HG03342 (cell line): ENCODE results near the gene SLC39A11.
"Not testable (repeated sequence)": the region's sequence is repeated elsewhere in the genome, so short reads cannot be mapped to it uniquely, and the experiment has no call there.

Experiments used
- ATAC-seq: cut with Tn5 transposase; IDR thresholded peaks from one replicate; pipeline ENCODE4 v1.9.1; 2021; ENCODE audit warnings: mild to moderate bottlenecking, moderate library complexity; ENCODE audit not compliant: unreplicated experiment

SLC39A11 gene

GRCh38 chr17:72953621-72954020, 138.9 kb downstream of the SLC39A11 start:
- ATAC-seq = no peak

GRCh38 chr17:72952641-72953315, 139.7 kb downstream of the SLC39A11 start:
- ATAC-seq = no peak

GRCh38 chr17:72952220-72952619, 140.3 kb downstream of the SLC39A11 start:
- no peak for ATAC-seq

GRCh38 chr17:72950242-72950931, 142.1 kb downstream of the SLC39A11 start:
- no peak for ATAC-seq

GRCh38 chr17:72948115-72948514, 144.4 kb downstream of the SLC39A11 start:
- no peak for ATAC-seq

- ATAC-seq = no peak
Measured at GRCh38 chr17:72947475-72947874, 145.0 kb downstream of the SLC39A11 start.

GRCh38 chr17:72946696-72947095, 145.8 kb downstream of the SLC39A11 start:
- no peak for ATAC-seq

- no peak for ATAC-seq
Measured at GRCh38 chr17:72946156-72946555, 146.3 kb downstream of the SLC39A11 start.

- ATAC-seq = no peak
Measured at GRCh38 chr17:72945473-72945872, 147.0 kb downstream of the SLC39A11 start.

GRCh38 chr17:72943826-72944689, 148.4 kb downstream of the SLC39A11 start:
- ATAC-seq = no peak

- no peak for ATAC-seq
Measured at GRCh38 chr17:72942579-72942978, 149.9 kb downstream of the SLC39A11 start.

- no peak for ATAC-seq
Measured at GRCh38 chr17:72940496-72940895, 152.0 kb downstream of the SLC39A11 start.

- no peak for ATAC-seq
Measured at GRCh38 chr17:72938482-72938881, 154.0 kb downstream of the SLC39A11 start.

GRCh38 chr17:72937707-72938106, 154.8 kb downstream of the SLC39A11 start:
- ATAC-seq = no peak

- not testable (repeated sequence) for ATAC-seq
Measured at GRCh38 chr17:72937254-72937653, 155.2 kb downstream of the SLC39A11 start.

GRCh38 chr17:72935984-72936383, 156.5 kb downstream of the SLC39A11 start:
- no peak for ATAC-seq

GRCh38 chr17:72934927-72935326, 157.6 kb downstream of the SLC39A11 start:
- ATAC-seq = no peak

GRCh38 chr17:72931635-72932034, 160.9 kb downstream of the SLC39A11 start:
- ATAC-seq = peak; percentile 72

GRCh38 chr17:72931163-72931562, 161.3 kb downstream of the SLC39A11 start:
- peak; percentile 66 for ATAC-seq

GRCh38 chr17:72930031-72930430, 162.5 kb downstream of the SLC39A11 start:
- ATAC-seq = no peak

GRCh38 chr17:72928454-72929136, 163.9 kb downstream of the SLC39A11 start:
- no peak for ATAC-seq
